ENCODE results near the gene MYRFL.
"Not testable (repeated sequence)": the region's sequence is repeated elsewhere in the genome, so short reads cannot be mapped to it uniquely, and the experiment has no call there.

MYRFL gene

DNA sequence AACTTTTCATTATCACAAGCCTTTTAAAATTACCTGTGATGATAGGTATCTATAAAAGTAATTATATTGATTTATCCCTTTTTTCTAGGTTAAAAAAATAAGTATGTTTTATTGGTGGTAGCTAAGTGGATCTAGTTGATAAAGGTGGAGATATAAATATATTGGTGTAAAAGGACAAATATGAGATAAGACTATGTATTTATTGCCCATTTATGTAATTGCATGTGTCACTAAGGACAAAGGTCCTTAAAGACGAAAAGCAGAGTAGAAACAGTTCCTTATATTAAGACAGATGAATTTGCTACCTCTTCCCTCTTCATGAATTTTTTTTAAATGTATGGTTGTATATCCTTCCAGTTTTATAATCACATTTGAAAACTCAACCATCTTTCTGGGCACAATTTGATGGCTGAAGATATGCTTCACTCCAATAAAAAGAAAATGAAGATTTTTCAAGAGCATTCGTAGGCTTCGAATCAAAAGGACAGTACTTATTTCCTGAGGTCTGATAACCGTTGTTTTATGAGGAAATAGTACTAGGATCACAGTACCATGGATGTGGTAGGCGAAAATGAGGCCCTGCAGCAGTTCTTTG, at the start of gene MYRFL:
MYRFL (plus strand) TSS at position 262 of the 595 bp plus-strand sequence; CDS start at position 553, 291 bp downstream.
- H3K36me3 ChIP-seq (ENCODE audit: insufficient read depth, low read length), result no peaks in the 10 kb centered on the region
- H3K9ac ChIP-seq (ENCODE audit: low read depth, low read length), result no peak within 1 kb of the TSS
- no peaks in the 10 kb centered on the region for H3K9me3 ChIP-seq (ENCODE audit: control insufficient read depth, insufficient read depth, low read length)
- no peaks in the 10 kb centered on the region for H3K4me1 ChIP-seq (ENCODE audit: insufficient read depth, low read length)

DNA sequence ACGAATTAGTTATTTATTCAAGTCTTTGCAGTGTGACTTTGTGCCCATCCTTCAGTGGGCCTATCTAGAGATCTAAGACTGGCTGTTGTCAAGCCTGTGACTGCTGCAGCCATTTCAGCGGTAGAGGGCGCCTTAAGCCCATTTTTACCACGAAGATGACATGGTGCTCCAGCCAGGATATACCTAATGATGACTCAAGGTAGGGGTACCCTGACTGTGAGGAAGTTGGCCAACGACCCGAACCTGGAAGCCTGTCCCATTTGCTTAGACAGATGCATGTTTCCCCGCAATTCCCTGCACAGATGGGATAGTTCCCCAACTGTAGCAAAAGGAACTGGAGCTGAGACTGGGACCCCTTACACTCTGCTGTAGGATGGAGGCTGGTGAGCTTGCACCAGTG, 45.1 kb upstream of the MYRFL start:
- Histone ChIP-seq H3K36me3 (ENCODE audit: insufficient read depth, low read length) (no peaks in the 10 kb centered on the region), H3K9me3 (ENCODE audit: control insufficient read depth, insufficient read depth, low read length) (peaks cover 4% of the 10 kb centered on the region), H3K9ac (ENCODE audit: low read depth, low read length) (peak overlapping the region; percentile 44; the same call in 1 of the 2 replicates), H3K4me1 (ENCODE audit: insufficient read depth, low read length) (no peaks in the 10 kb centered on the region)

DNA sequence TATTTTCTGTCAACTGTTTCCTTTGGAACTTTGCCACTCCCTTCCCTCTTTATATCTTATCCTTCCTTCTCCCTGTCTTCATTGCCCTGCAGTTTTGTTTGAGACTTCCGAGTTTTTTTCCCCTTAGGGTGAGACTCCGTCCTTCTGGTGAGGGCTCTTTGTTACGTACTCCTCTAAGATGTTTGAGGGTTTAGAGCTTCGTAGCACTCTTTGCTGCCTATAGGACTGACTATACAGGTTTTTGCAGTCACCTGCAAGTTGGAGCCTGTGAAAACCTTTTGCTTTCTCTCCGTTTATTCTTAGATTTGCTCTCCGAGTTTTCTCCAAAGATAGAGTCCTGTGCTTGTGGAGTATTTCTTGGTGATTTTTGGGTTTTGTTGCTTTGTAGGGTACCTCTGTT, 41.7 kb upstream of the MYRFL start:
- H3K9ac ChIP-seq (ENCODE audit: low read depth, low read length), result no peak overlapping the region

DNA sequence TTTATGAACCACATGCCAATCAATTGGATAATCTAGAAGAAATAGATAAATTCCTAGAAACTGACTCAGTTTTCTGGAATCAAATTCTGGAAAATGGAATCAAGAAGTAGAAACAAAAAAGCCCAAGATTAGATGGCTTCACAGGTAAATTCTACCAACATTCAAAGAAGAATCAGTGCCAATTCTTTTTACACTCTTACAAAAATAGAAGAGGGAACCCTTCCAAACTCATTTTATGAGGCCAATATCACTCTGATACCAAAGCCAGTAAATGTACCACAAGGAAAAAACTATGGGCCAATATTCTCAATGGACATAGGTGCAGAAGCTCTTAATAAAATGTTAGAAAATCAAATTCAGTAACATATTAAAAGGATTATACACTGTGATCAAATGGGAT, 35.7 kb upstream of the MYRFL start:
- Histone ChIP-seq H3K9ac (ENCODE audit: low read depth, low read length) (no peak overlapping the region), H3K9me3 (ENCODE audit: control insufficient read depth, insufficient read depth, low read length) (peaks cover 3% of the 10 kb centered on the region), H3K36me3 (ENCODE audit: insufficient read depth, low read length) (no peaks in the 10 kb centered on the region), H3K4me1 (ENCODE audit: insufficient read depth, low read length) (no peaks in the 10 kb centered on the region)

More for the DNA sequence above, 41.7 kb upstream of the MYRFL start:
- Histone ChIP-seq H3K36me3 (ENCODE audit: insufficient read depth, low read length) (no peaks in the 10 kb centered on the region), H3K4me1 (ENCODE audit: insufficient read depth, low read length) (no peaks in the 10 kb centered on the region), H3K9me3 (ENCODE audit: control insufficient read depth, insufficient read depth, low read length) (peaks cover 4% of the 10 kb centered on the region)

DNA sequence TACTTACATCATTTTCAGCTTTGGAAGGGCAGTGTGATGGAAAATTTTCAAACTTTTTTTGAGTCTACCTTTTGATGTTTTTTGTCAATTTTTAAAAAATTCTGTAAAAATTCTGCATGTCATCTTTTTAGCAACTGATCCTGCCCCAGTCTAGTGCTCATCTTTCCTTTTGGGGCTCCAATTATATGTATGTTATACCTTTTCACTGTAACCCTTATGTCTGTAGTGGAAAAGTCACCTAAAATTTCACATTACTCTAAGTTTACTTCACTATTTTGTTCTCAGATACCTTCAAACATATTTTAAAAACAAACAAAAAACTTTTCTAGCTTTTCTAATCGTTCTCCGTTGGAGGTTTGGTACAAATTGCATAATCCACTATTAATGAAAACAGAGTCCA, 32.5 kb upstream of the MYRFL start:
- Histone ChIP-seq H3K9ac (ENCODE audit: low read depth, low read length) (no peak overlapping the region), H3K9me3 (ENCODE audit: control insufficient read depth, insufficient read depth, low read length) (peaks cover 3% of the 10 kb centered on the region), H3K36me3 (ENCODE audit: insufficient read depth, low read length) (peaks cover 6% of the 10 kb centered on the region), H3K4me1 (ENCODE audit: insufficient read depth, low read length) (no peaks in the 10 kb centered on the region)

DNA sequence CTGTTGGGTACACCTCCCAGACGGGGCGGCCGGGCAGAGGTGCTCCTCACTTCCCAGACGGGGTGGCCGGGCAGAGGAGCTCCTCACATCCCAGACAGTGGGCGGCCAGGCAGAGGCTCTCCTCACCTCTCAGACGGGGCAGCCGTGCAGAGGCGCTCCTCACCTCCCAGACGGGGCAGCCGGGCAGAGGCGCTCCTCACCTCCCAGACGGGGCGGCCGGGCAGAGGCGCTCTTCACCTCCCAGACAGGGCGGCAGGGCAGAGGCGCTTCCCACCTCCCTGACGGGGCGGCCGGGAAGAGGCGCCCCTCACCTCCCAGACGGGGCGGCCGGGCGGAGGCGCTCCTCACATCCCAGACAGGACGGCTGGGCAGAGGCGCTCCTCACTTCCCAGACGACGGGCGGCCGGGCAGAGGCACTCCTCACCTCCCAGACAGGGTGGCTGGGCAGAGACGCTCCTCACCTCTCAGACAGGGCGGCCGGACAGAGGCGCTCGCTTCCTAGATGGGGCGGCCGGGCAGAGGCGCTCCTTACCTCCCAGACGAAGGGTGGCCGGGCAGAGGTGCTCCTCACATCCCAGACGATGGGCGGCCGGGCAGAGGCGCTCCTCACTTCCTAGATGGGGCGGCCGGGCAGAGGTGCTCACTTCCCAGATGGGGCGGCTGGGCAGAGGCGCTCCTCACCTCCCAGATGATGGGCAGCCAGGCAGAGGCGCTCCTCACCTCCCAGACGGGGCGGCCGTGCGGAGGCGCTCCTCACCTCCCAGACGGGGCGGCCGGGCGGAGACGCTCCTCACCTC, 17.7 kb upstream of the MYRFL start:
- not testable (repeated sequence) for H3K9ac ChIP-seq (ENCODE audit: low read depth, low read length); H3K36me3 ChIP-seq (ENCODE audit: insufficient read depth, low read length); H3K9me3 ChIP-seq (ENCODE audit: control insufficient read depth, insufficient read depth, low read length); H3K4me1 ChIP-seq (ENCODE audit: insufficient read depth, low read length)

DNA sequence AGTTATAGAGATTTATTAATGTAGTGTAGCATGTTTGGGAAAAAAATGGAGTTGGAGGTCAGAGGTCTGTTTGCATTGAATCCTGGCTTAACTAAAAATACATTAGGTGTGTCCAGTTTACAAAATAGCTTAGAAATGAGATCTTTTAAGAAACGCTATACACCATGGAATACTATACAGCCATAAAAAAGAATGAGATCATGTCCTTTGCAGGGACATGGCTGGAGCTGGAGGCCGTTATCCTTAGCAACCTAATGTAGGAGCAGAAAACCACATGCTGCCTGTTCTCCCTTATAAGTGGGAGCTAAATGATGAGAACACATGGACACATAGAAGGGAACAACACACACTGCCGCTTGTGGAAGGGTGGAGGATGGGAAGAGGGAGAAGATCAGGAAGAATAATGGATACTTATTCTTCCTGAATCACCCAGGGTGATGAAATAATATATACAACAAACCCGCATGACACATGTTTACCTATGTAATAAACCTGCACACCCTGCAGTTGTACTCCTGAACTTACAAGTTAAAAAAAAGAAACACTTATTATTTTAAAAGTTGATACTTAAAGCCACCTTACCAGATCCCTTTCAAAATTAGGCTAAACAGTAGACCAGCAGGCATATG, 14.0 kb upstream of the MYRFL start:
- Histone ChIP-seq H3K9ac (ENCODE audit: low read depth, low read length) (no peak overlapping the region), H3K9me3 (ENCODE audit: control insufficient read depth, insufficient read depth, low read length) (peaks cover 5% of the 10 kb centered on the region), H3K4me1 (ENCODE audit: insufficient read depth, low read length) (no peaks in the 10 kb centered on the region), H3K36me3 (ENCODE audit: insufficient read depth, low read length) (no peaks in the 10 kb centered on the region)

DNA sequence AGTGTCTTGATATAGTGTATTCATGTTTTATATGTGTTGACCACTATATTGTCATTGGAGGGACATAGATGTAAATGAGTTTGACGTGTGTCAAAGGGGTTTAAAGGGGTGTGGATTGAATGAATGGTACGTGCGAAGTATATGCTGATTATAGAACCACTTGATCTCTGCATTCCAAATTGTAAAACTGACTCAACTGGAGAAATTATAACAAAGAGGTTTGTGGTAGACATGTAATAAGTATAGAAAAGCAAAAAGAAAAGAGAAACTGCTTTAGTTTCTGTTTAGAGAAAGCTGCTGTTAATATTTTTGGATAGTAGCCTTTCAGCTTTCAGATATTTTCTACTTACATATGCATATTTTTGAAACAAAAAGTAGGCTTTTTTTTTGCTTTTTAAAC, 8.9 kb upstream of the MYRFL start:
- Histone ChIP-seq H3K36me3 (ENCODE audit: insufficient read depth, low read length) (no peaks in the 10 kb centered on the region), H3K4me1 (ENCODE audit: insufficient read depth, low read length) (no peaks in the 10 kb centered on the region), H3K9me3 (ENCODE audit: control insufficient read depth, insufficient read depth, low read length) (no peaks in the 10 kb centered on the region), H3K9ac (ENCODE audit: low read depth, low read length) (no peak overlapping the region)

DNA sequence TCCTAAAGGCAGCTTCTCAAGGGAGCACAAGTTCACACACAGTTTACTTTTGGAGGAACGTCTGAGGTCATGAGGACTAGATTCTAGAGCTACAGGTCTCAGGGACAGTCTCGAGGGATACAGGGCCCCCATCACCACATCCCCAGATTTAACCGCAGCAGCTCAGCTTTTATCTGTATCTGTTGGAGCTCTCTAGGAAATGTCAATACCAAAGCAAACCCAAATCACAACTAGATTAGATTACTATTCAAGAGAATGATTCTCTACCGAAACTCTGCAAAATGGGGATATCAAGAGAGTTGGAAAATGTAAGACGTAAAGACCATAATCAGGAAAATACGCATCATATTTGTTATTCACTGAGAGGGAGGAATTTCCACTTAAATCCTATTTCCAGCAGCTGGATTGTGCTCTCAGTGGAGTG, 4.0 kb upstream of the MYRFL start:
- no peaks in the 10 kb centered on the region for H3K36me3 ChIP-seq (ENCODE audit: insufficient read depth, low read length)
- no peaks in the 10 kb centered on the region for H3K9me3 ChIP-seq (ENCODE audit: control insufficient read depth, insufficient read depth, low read length)
- no peaks in the 10 kb centered on the region for H3K4me1 ChIP-seq (ENCODE audit: insufficient read depth, low read length)
- H3K9ac ChIP-seq (ENCODE audit: low read depth, low read length), result no peak overlapping the region

DNA sequence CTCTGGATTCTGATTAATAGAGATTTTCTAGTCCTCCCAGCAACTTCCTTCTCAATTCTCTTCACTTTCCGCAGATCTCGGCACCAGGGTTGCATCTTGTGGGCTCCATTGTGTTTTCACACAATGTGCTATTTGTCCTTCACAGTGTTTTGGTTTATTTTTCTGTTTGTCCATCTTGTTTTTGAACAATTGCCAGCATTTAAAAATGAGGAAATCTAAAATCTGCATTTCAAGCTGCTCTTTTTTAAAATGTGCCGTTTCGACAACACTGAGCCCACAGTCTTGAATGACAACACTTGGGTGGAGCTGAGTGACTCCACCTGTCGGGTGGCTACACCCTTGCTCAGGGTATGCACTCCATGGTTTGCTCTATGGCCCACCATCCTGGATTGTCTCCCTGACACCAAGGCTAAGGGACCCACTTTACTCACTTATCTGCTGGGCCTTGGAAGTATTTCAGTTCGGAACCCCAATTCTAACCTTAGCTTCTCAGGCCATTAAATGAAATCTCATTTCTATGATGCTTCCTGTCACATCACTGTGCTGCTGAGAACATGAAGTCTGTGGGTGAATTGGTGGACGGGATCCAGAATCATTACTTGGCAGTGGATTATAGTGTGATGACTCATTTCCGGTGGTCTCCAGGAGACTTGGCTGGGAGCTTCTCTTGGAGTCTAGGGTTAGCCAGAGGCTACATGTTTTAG, 3.4 kb upstream of the MYRFL start:
- H3K36me3 ChIP-seq (ENCODE audit: insufficient read depth, low read length), result no peaks in the 10 kb centered on the region
- no peak overlapping the region for H3K9ac ChIP-seq (ENCODE audit: low read depth, low read length)
- no peaks in the 10 kb centered on the region for H3K4me1 ChIP-seq (ENCODE audit: insufficient read depth, low read length)
- no peaks in the 10 kb centered on the region for H3K9me3 ChIP-seq (ENCODE audit: control insufficient read depth, insufficient read depth, low read length)

DNA sequence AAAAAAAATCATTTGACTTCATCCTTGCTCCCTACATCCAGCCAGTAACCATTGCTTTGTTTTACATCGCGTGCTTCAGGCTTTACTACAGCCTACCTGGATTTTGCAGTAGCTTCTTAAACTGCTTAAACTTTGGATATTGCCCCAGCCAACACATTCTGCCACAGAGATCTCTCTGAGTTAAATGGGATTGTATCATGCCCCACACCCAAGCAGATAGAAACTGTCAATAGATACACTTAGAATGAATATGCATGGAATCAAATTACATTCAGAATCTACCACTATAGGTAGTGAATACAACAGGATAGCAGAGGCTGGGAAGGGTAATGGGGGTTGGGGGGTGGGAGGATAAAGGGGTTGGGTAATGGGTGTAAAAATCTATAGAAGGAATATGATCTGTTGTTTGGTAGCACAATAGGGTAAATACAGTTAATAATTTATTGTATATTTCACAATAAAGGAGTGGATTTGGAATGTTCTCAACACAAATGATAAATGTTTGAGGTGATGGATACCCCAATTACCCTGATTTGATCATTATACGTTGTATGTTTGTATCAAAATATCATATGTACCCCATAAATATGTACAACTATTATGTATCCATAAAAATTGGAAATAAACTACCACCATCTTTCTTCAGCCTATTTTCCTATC, 2.7 kb upstream of the MYRFL start:
- Histone ChIP-seq H3K4me1 (ENCODE audit: insufficient read depth, low read length) (no peaks in the 10 kb centered on the region), H3K36me3 (ENCODE audit: insufficient read depth, low read length) (no peaks in the 10 kb centered on the region), H3K9ac (ENCODE audit: low read depth, low read length) (no peak overlapping the region), H3K9me3 (ENCODE audit: control insufficient read depth, insufficient read depth, low read length) (no peaks in the 10 kb centered on the region)

DNA sequence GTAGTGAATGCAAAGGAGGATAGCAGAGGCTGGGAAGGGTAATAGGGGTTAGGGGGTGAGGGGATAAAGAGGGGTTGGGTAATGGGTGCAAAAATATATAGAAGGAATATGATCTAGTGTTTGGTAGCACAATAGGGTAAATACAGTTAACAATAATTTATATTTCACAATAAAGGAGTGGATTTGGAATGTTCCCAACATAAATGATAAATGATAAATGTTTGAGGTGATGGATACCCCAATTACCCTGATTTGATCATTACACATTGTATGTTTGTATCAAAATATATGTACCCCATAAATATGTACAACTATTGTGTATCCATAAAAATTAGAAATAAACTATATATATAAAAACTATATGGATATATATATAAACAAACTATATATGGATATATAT, 999 bp upstream of the MYRFL start:
- Histone ChIP-seq H3K4me1 (ENCODE audit: insufficient read depth, low read length) (no peaks in the 10 kb centered on the region), H3K9me3 (ENCODE audit: control insufficient read depth, insufficient read depth, low read length) (no peaks in the 10 kb centered on the region), H3K36me3 (ENCODE audit: insufficient read depth, low read length) (no peaks in the 10 kb centered on the region), H3K9ac (ENCODE audit: low read depth, low read length) (no peak overlapping the region)

DNA sequence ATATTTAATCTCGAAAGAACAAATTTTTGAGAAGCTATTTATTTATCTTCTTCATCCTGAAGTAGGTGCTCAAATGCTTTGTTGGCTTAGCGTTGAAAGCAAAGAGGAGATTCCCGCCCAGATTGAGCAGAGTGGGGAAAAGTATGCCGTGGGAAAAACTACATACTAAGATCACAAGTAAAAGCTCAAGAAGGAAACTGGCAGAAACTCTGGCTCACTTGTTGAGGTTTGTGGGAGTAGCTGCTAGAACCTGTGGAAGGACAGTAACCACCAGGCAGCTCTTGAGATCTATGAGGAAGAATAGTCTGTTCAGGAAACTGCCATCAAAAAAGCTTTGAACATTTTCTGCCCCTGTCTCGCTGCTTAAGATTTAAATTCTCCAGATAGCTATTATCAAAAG, 3.9 kb downstream of the MYRFL start:
- Histone ChIP-seq H3K9me3 (ENCODE audit: control insufficient read depth, insufficient read depth, low read length) (no peaks in the 10 kb centered on the region), H3K9ac (ENCODE audit: low read depth, low read length) (no peak overlapping the region), H3K4me1 (ENCODE audit: insufficient read depth, low read length) (no peaks in the 10 kb centered on the region), H3K36me3 (ENCODE audit: insufficient read depth, low read length) (no peaks in the 10 kb centered on the region)

DNA sequence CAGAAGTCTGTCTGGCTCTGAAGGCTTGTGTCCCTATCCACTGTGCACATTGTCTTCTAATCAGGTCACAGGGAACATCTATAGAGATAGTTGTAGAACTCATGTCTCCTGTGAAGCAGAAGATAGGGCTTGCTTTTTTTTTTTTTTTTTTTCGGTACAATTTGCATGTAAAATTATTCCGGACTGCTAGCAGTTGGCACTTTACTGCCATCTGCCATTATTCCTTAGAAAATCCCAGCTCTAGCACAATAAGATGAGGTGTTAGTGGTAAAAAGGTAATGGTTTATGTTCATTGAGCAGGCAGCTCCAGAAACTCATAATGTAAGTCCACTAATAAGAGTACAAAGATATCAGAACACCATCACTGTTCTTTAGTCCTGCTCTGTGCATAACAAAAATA, 8.7 kb downstream of the MYRFL start:
- Histone ChIP-seq H3K9ac (ENCODE audit: low read depth, low read length) (no peak overlapping the region), H3K4me1 (ENCODE audit: insufficient read depth, low read length) (no peaks in the 10 kb centered on the region), H3K9me3 (ENCODE audit: control insufficient read depth, insufficient read depth, low read length) (no peaks in the 10 kb centered on the region), H3K36me3 (ENCODE audit: insufficient read depth, low read length) (no peaks in the 10 kb centered on the region)

All from ES-I3 (cell line).